MM.1S (cell line): ENCODE data around the gene DHRSX.

Source experiments
- DNase-seq: peaks from one replicate; pipeline ENCODE4 v3.0.0-alpha.2; 2015
- H2AFZ ChIP-seq: fragments of 300-600 bp; sonication (generic); 2 replicates; pipeline ENCODE4 v1.6.0; 2016; ENCODE audit warnings: antibody characterized with exemption, low read length
- H3F3A ChIP-seq: fragments of 300-600 bp; sonication (generic); 2 replicates; pipeline ENCODE4 v1.6.1; 2016; ENCODE audit warnings: mild to moderate bottlenecking, antibody characterized with exemption, low read length, moderate library complexity, mixed read lengths; ENCODE audit not compliant: insufficient read depth
- H3K27ac ChIP-seq: fragments of 300-600 bp; sonication (generic); 2 replicates; pipeline ENCODE4 v1.5.1; 2016; ENCODE audit warnings: mild to moderate bottlenecking, low read length
- H3K27me3 ChIP-seq: fragments of 300-600 bp; sonication (generic); replicated peaks from 2 replicates; pipeline ENCODE4 v1.6.0; 2016; ENCODE audit warnings: low read length; ENCODE audit not compliant: insufficient read depth
- H3K36me3 ChIP-seq: fragments of 300-600 bp; sonication (generic); replicated peaks from 2 replicates; pipeline ENCODE4 v1.6.1; 2016; ENCODE audit warnings: mild to moderate bottlenecking, low read length, mixed read lengths; ENCODE audit not compliant: insufficient read depth
- H3K4me1 ChIP-seq: fragments of 300-600 bp; sonication (generic); 2 replicates; pipeline ENCODE4 v1.6.1; 2016; ENCODE audit warnings: low read length, mixed read lengths
- H3K4me2 ChIP-seq: fragments of 300-600 bp; sonication (generic); 2 replicates; pipeline ENCODE4 v1.6.0; 2016; ENCODE audit warnings: low read depth, low read length
- H3K4me3 ChIP-seq: fragments of 300-600 bp; sonication (generic); 2 replicates; pipeline ENCODE4 v1.5.1; 2016; ENCODE audit warnings: low read length, mixed read lengths
- H3K79me2 ChIP-seq: fragments of 300-600 bp; sonication (generic); 2 replicates; pipeline ENCODE4 v1.6.1; 2016; ENCODE audit warnings: mixed run types, low read length, mixed read lengths
- H3K9ac ChIP-seq: fragments of 300-600 bp; sonication (generic); 2 replicates; pipeline ENCODE4 v1.6.1; 2016; ENCODE audit warnings: low read length, mixed read lengths
- H3K9me2 ChIP-seq: fragments of 300-600 bp; sonication (generic); replicated peaks from 2 replicates; pipeline ENCODE4 v1.6.1; 2016; ENCODE audit warnings: mild to moderate bottlenecking, low read length, mixed read lengths; ENCODE audit not compliant: insufficient read depth
- H3K9me3 ChIP-seq: fragments of 300-600 bp; sonication (generic); replicated peaks from 2 replicates; pipeline ENCODE4 v1.6.1; 2016; ENCODE audit warnings: mild to moderate bottlenecking, low read length, mixed read lengths; ENCODE audit not compliant: insufficient read depth
- H4K20me1 ChIP-seq: fragments of 300-600 bp; sonication (generic); 2 replicates; pipeline ENCODE4 v1.6.1; 2016; ENCODE audit warnings: mild to moderate bottlenecking, low read length, moderate library complexity, mixed read lengths; ENCODE audit not compliant: insufficient read depth
- EZH2 ChIP-seq: fragments of 300-600 bp; sonication (generic); optimal IDR thresholded peaks from 2 replicates; pipeline ENCODE3; 2017; ENCODE audit warnings: low read depth, mild to moderate bottlenecking, antibody characterized with exemption, low read length, mixed read lengths
- EZH2phosphoT487 ChIP-seq: fragments of 300-600 bp; sonication (generic); IDR thresholded peaks from 2 replicates; pipeline ENCODE4 v1.6.1; 2018; ENCODE audit warnings: antibody characterized with exemption, low read length
- TF ChIP-seq, protein P1 (sequence below): fragments of 300-600 bp; sonication (generic); IDR thresholded peaks from 2 replicates; pipeline ENCODE4 v1.5.1; 2016; ENCODE audit warnings: antibody characterized with exemption, low read length, mixed read lengths

The DHRSX gene

DNA sequence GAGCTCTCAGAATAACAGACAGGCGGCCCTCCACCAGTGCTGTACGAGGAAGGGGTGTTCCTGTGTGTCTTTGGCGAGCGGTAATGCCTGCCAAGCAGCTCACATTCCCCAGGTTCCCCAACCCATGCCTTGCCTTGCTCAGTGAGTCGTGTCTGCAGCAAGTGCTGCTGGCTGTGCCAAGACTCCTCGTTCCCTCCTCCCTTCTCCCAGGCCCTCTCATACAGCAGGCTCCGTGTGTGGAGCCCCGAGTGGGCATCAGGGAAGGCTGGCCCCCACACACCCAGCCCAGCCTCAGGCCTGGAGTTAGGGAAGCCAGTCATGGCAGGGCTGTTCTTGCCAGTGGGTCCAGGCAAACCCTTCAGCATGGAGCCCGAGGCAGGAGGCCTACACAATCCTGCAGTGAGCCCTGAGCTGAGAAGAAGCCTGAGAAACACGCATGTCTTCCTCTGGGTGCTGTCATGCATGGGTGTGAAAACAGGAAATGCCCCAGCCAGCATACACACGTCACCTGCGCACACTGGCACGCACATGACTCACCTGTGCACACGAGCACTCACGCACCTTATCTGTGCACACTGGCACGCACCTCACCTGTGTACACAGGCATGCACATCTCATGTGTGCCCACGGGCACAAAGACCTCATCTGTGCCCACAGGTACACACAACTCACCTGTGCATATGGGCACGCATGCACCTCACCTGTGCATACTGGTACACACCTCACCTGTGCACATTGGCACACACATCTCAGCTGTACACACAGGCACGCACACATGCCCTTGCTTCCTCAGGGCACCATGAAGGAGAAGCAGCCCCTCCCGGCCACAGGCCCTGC is 238.7 kb downstream of the DHRSX start:
- no peak for DNase-seq
- Histone ChIP-seq H4K20me1 (no peaks in the 10 kb centered on the region), H3K79me2 (no peaks in the 10 kb centered on the region), H3F3A (no peaks in the 10 kb centered on the region), H3K9me2 (no peaks in the 10 kb centered on the region), H3K27ac (no peak overlapping the region), H2AFZ (no peak overlapping the region), H3K4me1 (no peaks in the 10 kb centered on the region), H3K4me2 (no peak overlapping the region), H3K9me3 (no peaks in the 10 kb centered on the region), H3K27me3 (no peaks in the 10 kb centered on the region), H3K4me3 (no peak overlapping the region), H3K9ac (no peak overlapping the region), H3K36me3 (no peaks in the 10 kb centered on the region)
- TF ChIP-seq EZH2 (no peak), EZH2phosphoT487 (no peak)
- TF ChIP-seq, protein P1, sequence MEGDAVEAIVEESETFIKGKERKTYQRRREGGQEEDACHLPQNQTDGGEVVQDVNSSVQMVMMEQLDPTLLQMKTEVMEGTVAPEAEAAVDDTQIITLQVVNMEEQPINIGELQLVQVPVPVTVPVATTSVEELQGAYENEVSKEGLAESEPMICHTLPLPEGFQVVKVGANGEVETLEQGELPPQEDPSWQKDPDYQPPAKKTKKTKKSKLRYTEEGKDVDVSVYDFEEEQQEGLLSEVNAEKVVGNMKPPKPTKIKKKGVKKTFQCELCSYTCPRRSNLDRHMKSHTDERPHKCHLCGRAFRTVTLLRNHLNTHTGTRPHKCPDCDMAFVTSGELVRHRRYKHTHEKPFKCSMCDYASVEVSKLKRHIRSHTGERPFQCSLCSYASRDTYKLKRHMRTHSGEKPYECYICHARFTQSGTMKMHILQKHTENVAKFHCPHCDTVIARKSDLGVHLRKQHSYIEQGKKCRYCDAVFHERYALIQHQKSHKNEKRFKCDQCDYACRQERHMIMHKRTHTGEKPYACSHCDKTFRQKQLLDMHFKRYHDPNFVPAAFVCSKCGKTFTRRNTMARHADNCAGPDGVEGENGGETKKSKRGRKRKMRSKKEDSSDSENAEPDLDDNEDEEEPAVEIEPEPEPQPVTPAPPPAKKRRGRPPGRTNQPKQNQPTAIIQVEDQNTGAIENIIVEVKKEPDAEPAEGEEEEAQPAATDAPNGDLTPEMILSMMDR: no peak

DNA sequence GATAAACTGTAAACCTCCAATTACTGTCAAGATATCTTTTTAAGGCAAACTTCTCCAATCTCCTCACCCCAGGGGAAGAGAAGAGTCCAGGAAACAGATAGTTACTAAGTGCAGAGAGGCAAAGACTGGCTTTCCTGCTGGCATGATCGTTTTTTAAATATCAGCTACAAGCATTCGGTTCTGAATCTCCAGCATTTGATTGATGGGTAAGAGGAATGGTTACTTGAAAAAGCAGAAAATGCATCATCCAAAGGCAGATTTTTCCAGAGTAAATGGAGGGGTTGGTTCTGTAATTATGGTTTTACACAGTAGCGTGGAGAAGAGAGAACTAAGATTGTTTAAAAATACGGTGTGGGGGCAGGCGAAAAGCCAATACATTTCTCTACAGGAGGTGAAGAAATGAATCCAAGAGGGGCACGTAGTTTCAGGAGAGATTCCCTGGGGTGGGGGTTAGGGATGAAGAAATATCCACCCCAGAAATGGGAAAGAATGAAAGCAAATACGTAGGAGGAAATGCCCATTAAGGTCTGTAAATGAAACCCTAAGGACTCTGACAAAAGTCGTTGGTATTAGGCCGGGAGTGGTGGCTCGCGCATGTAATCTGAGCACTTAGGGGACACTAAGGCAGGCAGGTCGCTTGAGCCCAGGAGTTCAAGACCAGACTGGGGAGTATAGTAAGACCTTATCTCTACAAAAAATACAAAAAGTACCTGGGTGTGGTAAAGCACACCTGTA is 248.3 kb downstream of the DHRSX start:
- Histone ChIP-seq H3K4me1 (no peaks in the 10 kb centered on the region), H3K27me3 (no peaks in the 10 kb centered on the region), H3F3A (no peaks in the 10 kb centered on the region), H3K27ac (no peak overlapping the region), H3K36me3 (no peaks in the 10 kb centered on the region), H3K9ac (no peak overlapping the region), H4K20me1 (no peaks in the 10 kb centered on the region), H3K9me3 (no peaks in the 10 kb centered on the region), H3K4me3 (no peak overlapping the region), H3K79me2 (no peaks in the 10 kb centered on the region), H2AFZ (no peak overlapping the region), H3K9me2 (no peaks in the 10 kb centered on the region), H3K4me2 (no peak overlapping the region)
- no peak for TF ChIP-seq EZH2phosphoT487
- TF ChIP-seq, protein P1: no peak
- no peak for TF ChIP-seq EZH2
- DNase-seq: no peak

DNA sequence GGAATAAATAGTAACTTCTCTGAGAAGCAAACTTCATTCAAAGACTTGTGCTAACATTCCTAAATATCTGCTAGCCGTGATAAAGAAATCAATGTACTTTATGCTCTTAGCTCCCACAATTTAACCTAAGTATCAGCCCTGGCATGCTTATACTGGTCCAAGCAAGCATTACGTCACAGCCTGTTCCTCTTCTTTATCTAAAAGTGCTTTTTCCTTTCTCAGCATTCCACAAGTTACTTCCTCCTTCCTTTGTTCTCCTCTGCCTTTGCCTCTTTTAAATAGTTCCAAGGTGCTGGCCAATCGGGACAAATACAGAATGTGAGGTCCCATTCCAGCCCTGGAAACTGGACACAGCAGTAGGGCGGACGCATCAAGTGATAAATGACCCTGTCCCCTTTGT is 249.6 kb downstream of the DHRSX start:
- Histone ChIP-seq H3K4me2 (no peak overlapping the region), H3K4me3 (no peak overlapping the region), H3K9me3 (no peaks in the 10 kb centered on the region), H3K4me1 (no peaks in the 10 kb centered on the region), H3K9me2 (no peaks in the 10 kb centered on the region), H3K27me3 (no peaks in the 10 kb centered on the region), H2AFZ (no peak overlapping the region), H3F3A (no peaks in the 10 kb centered on the region), H3K9ac (no peak overlapping the region), H4K20me1 (no peaks in the 10 kb centered on the region), H3K36me3 (no peaks in the 10 kb centered on the region), H3K27ac (no peak overlapping the region), H3K79me2 (no peaks in the 10 kb centered on the region)
- DNase-seq: no peak
- TF ChIP-seq EZH2phosphoT487: no peak
- TF ChIP-seq, protein P1: no peak
- no peak for TF ChIP-seq EZH2
